ENCODE measurements around the gene MIS18A. TPM values are rescaled to one million over a fixed set of nuclear protein-coding genes. Genes with fewer than 3 reads are reported as not detected.
"Not testable (repeated sequence)": the region's sequence is repeated elsewhere in the genome, so short reads cannot be mapped to it uniquely, and the experiment has no call there.

The MIS18A gene
- 14.9 and 20.6 TPM in 2 replicates for total RNA-seq (2014; rRNA removed; shearing (Covaris generic); ENCODE audit: low replicate concordance)

GRCh38 chr21:32278518-32279376 lies at the start of gene MIS18A:
Gene MIS18A (minus strand): TSS chr21:32279049. CDS start chr21:32279014, 35 bp downstream.
- Histone ChIP-seq H3K27me3 (no peaks in the 10 kb centered on the region), H3K9me3 (no peaks in the 10 kb centered on the region), H3K4me3 (peak within 1 kb of the TSS; percentile 84), H3K36me3 (no peaks in the 10 kb centered on the region; the same call in none of the 2 replicates)
- DNase-seq, result peak; percentile 92

- Histone ChIP-seq H3K9me3 (no peaks in the 10 kb centered on the region), H3K27me3 (no peaks in the 10 kb centered on the region), H3K4me3 (no peak overlapping the region), H3K36me3 (peaks cover 93% of the 10 kb centered on the region)
- no peak for DNase-seq
Measured at GRCh38 chr21:32328595-32328994, 49.7 kb upstream of the MIS18A start.

GRCh38 chr21:32325706-32326105 lies 46.9 kb upstream of the MIS18A start:
- no peaks in the 10 kb centered on the region for H3K9me3 ChIP-seq
- no peak for DNase-seq
- no peaks in the 10 kb centered on the region for H3K27me3 ChIP-seq
- H3K36me3 ChIP-seq, result peaks cover 95% of the 10 kb centered on the region
- H3K4me3 ChIP-seq, result no peak overlapping the region

GRCh38 chr21:32322676-32323075 lies 43.8 kb upstream of the MIS18A start:
- DNase-seq, result no peak
- Histone ChIP-seq H3K36me3 (peaks cover 94% of the 10 kb centered on the region), H3K4me3 (no peak overlapping the region), H3K27me3 (no peaks in the 10 kb centered on the region), H3K9me3 (no peaks in the 10 kb centered on the region)

GRCh38 chr21:32322103-32322502 lies 43.3 kb upstream of the MIS18A start:
- H3K36me3 ChIP-seq, result peaks cover 94% of the 10 kb centered on the region

GRCh38 chr21:32321480-32321879 lies 42.6 kb upstream of the MIS18A start:
- no peaks in the 10 kb centered on the region for H3K9me3 ChIP-seq
- no peak overlapping the region for H3K4me3 ChIP-seq
- peaks cover 93% of the 10 kb centered on the region for H3K36me3 ChIP-seq
- no peaks in the 10 kb centered on the region for H3K27me3 ChIP-seq
- DNase-seq, result no peak

More at GRCh38 chr21:32322103-32322502, 43.3 kb upstream of the MIS18A start:
- Histone ChIP-seq H3K27me3 (no peaks in the 10 kb centered on the region), H3K9me3 (no peaks in the 10 kb centered on the region), H3K4me3 (no peak overlapping the region)
- no peak for DNase-seq

GRCh38 chr21:32320726-32321125 lies 41.9 kb upstream of the MIS18A start:
- H3K27me3 ChIP-seq, result no peaks in the 10 kb centered on the region
- H3K36me3 ChIP-seq, result peaks cover 93% of the 10 kb centered on the region
- H3K9me3 ChIP-seq, result no peaks in the 10 kb centered on the region
- no peak for DNase-seq
- H3K4me3 ChIP-seq, result no peak overlapping the region

GRCh38 chr21:32320059-32320458 lies 41.2 kb upstream of the MIS18A start:
- H3K4me3 ChIP-seq, result no peak overlapping the region
- H3K9me3 ChIP-seq, result no peaks in the 10 kb centered on the region
- DNase-seq, result no peak
- no peaks in the 10 kb centered on the region for H3K27me3 ChIP-seq
- peaks cover 90% of the 10 kb centered on the region for H3K36me3 ChIP-seq

GRCh38 chr21:32319012-32319411 lies 40.2 kb upstream of the MIS18A start:
- peaks cover 85% of the 10 kb centered on the region for H3K36me3 ChIP-seq
- no peak overlapping the region for H3K4me3 ChIP-seq
- no peak for DNase-seq
- H3K9me3 ChIP-seq, result no peaks in the 10 kb centered on the region
- H3K27me3 ChIP-seq, result no peaks in the 10 kb centered on the region

- H3K4me3 ChIP-seq, result no peak overlapping the region
- H3K36me3 ChIP-seq, result peaks cover 83% of the 10 kb centered on the region
- no peaks in the 10 kb centered on the region for H3K9me3 ChIP-seq
- H3K27me3 ChIP-seq, result no peaks in the 10 kb centered on the region
- DNase-seq, result no peak
Measured at GRCh38 chr21:32317726-32318125, 38.9 kb upstream of the MIS18A start.

GRCh38 chr21:32316361-32317215 lies 37.7 kb upstream of the MIS18A start:
- Histone ChIP-seq H3K36me3 (peaks cover 83% of the 10 kb centered on the region), H3K9me3 (no peaks in the 10 kb centered on the region), H3K27me3 (no peaks in the 10 kb centered on the region), H3K4me3 (no peak overlapping the region)
- DNase-seq, result no peak

GRCh38 chr21:32315511-32316281 lies 36.8 kb upstream of the MIS18A start:
- Histone ChIP-seq H3K4me3 (no peak overlapping the region), H3K36me3 (peaks cover 74% of the 10 kb centered on the region), H3K9me3 (no peaks in the 10 kb centered on the region), H3K27me3 (no peaks in the 10 kb centered on the region)
- DNase-seq, result no peak

- H3K36me3 ChIP-seq, result peaks cover 66% of the 10 kb centered on the region
- no peaks in the 10 kb centered on the region for H3K27me3 ChIP-seq
- DNase-seq, result no peak
- H3K4me3 ChIP-seq, result no peak overlapping the region
- no peaks in the 10 kb centered on the region for H3K9me3 ChIP-seq
Measured at GRCh38 chr21:32314806-32315205, 36.0 kb upstream of the MIS18A start.

- peaks cover 49% of the 10 kb centered on the region for H3K36me3 ChIP-seq
- DNase-seq, result no peak
- H3K9me3 ChIP-seq, result no peaks in the 10 kb centered on the region
- H3K27me3 ChIP-seq, result no peaks in the 10 kb centered on the region
- no peak overlapping the region for H3K4me3 ChIP-seq
Measured at GRCh38 chr21:32312976-32313375, 34.1 kb upstream of the MIS18A start.

GRCh38 chr21:32312326-32312725 lies 33.5 kb upstream of the MIS18A start:
- Histone ChIP-seq H3K36me3 (peaks cover 49% of the 10 kb centered on the region), H3K27me3 (no peaks in the 10 kb centered on the region), H3K9me3 (no peaks in the 10 kb centered on the region), H3K4me3 (no peak overlapping the region)
- DNase-seq, result no peak

- no peaks in the 10 kb centered on the region for H3K9me3 ChIP-seq
- H3K4me3 ChIP-seq, result no peak overlapping the region
- no peak for DNase-seq
- H3K36me3 ChIP-seq, result peaks cover 49% of the 10 kb centered on the region
- no peaks in the 10 kb centered on the region for H3K27me3 ChIP-seq
Measured at GRCh38 chr21:32311621-32312020, 32.8 kb upstream of the MIS18A start.

GRCh38 chr21:32310976-32311375 lies 32.1 kb upstream of the MIS18A start:
- H3K36me3 ChIP-seq, result peaks cover 44% of the 10 kb centered on the region
- not testable (repeated sequence) for H3K4me3 ChIP-seq, H3K9me3 ChIP-seq, H3K27me3 ChIP-seq, DNase-seq

Measured in MG63 (cell line).